Loucy (cell line): ENCODE measurements around the gene B4GALT1.
A peak's percentile ranks its signal among the peaks of the same experiment; 100 is the strongest.

Source experiments
- H2AFZ ChIP-seq: fragments of 200-600 bp; sonication (generic); 2 replicates; pipeline ENCODE4 v1.6.0; 2016; ENCODE audit warnings: antibody characterized with exemption, mild to moderate bottlenecking, low read length, moderate library complexity
- H3F3A ChIP-seq: fragments of 200-600 bp; 2 replicates; pipeline ENCODE4 v1.6.0; 2016; ENCODE audit warnings: antibody characterized with exemption, low read depth, mild to moderate bottlenecking
- H3K27me3 ChIP-seq: fragments of 200-600 bp; sonication (generic); 2 replicates; pipeline ENCODE4 v1.6.1; 2014; ENCODE audit warnings: low read length, mild to moderate bottlenecking; ENCODE audit not compliant: insufficient read depth, poor library complexity, severe bottlenecking
- H3K36me3 ChIP-seq: fragments of 200-600 bp; sonication (generic); 2 replicates; pipeline ENCODE4 v1.6.1; 2016; ENCODE audit warnings: low read length; ENCODE audit not compliant: insufficient read depth
- H3K4me1 ChIP-seq: fragments of 200-600 bp; sonication (generic); 2 replicates; pipeline ENCODE4 v1.5.1; 2014; ENCODE audit warnings: low read length, mild to moderate bottlenecking; ENCODE audit not compliant: insufficient read depth, poor library complexity, severe bottlenecking
- H3K4me2 ChIP-seq: fragments of 200-600 bp; sonication (generic); 2 replicates; pipeline ENCODE4 v1.6.0; 2014; ENCODE audit warnings: antibody characterized with exemption, low read length, low read depth, mild to moderate bottlenecking; ENCODE audit not compliant: poor library complexity, severe bottlenecking
- H3K4me3 ChIP-seq: fragments of 200-600 bp; sonication (generic); 2 replicates; pipeline ENCODE4 v1.5.1; 2014; ENCODE audit warnings: low read length, mild to moderate bottlenecking, mixed read lengths; ENCODE audit not compliant: poor library complexity, severe bottlenecking
- H3K79me2 ChIP-seq: fragments of 200-600 bp; sonication (generic); 2 replicates; pipeline ENCODE4 v1.6.1; 2014; ENCODE audit warnings: low read length; ENCODE audit not compliant: insufficient read depth
- H3K9ac ChIP-seq: fragments of 200-600 bp; sonication (generic); 2 replicates; pipeline ENCODE4 v1.6.0; 2014; ENCODE audit warnings: mild to moderate bottlenecking, low read depth, low read length, moderate library complexity; ENCODE audit not compliant: poor library complexity, severe bottlenecking
- H3K9me2 ChIP-seq: fragments of 200-600 bp; sonication (generic); replicated peaks from 2 replicates; pipeline ENCODE4 v1.6.1; 2016; ENCODE audit warnings: low read depth, low read length, mixed read lengths
- H3K9me3 ChIP-seq: fragments of 200-600 bp; sonication (generic); 2 replicates; pipeline ENCODE4 v1.6.1; 2014; ENCODE audit warnings: mild to moderate bottlenecking, antibody characterized with exemption, low read length, low read depth; ENCODE audit not compliant: insufficient read depth
- H4K20me1 ChIP-seq: fragments of 200-600 bp; sonication (generic); 2 replicates; pipeline ENCODE4 v1.6.0; 2014; ENCODE audit warnings: antibody characterized with exemption, low read length, mild to moderate bottlenecking; ENCODE audit not compliant: insufficient read depth, poor library complexity, severe bottlenecking
- EZH2phosphoT487 ChIP-seq: fragments of 200-600 bp; IDR thresholded peaks from 2 replicates; pipeline ENCODE4 v1.6.1; 2018; ENCODE audit warnings: antibody characterized with exemption, mild to moderate bottlenecking, moderate library complexity, borderline replicate concordance
- TF ChIP-seq, protein P1 (sequence below): fragments of 200-600 bp; sonication (generic); conservative IDR thresholded peaks from 2 replicates; pipeline ENCODE4 v1.5.1; 2014; ENCODE audit warnings: mild to moderate bottlenecking, antibody characterized with exemption, low read length

The B4GALT1 gene

DNA sequence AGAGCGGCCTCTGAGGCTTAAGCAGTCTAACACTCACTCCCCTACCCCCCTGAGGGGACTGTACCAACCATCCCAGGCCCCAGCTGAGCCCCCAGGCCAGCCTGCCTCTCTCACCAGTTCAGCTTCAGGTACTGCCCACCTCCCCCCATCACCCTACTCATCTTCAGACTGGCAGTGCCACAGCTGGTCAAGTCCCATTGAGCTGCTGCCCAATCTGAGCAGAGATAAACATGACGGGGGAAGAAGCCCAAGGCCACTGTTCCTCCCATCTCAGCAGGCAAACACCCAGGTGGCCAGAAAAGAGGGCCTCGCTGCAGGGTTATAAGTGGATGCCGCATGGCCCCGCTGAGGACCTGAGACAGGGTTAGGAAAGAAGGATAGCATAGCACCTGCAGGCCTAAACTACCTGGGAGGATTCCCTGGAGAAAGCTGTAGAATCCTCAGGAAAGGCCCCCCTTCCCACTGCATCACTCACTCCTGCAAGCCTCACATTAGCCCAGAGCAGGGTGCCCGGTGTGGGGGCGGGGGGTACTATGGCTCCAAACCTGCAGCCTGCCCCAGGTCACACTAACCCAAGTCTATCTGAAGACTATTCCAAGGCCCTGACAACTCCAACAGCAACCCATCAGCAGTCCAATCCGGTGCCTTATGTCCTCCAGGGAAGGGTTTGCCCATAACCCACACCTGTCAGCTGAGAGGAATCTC is 3.6 kb downstream of the B4GALT1 start:
- no peak for TF ChIP-seq EZH2phosphoT487
- TF ChIP-seq, protein P1, sequence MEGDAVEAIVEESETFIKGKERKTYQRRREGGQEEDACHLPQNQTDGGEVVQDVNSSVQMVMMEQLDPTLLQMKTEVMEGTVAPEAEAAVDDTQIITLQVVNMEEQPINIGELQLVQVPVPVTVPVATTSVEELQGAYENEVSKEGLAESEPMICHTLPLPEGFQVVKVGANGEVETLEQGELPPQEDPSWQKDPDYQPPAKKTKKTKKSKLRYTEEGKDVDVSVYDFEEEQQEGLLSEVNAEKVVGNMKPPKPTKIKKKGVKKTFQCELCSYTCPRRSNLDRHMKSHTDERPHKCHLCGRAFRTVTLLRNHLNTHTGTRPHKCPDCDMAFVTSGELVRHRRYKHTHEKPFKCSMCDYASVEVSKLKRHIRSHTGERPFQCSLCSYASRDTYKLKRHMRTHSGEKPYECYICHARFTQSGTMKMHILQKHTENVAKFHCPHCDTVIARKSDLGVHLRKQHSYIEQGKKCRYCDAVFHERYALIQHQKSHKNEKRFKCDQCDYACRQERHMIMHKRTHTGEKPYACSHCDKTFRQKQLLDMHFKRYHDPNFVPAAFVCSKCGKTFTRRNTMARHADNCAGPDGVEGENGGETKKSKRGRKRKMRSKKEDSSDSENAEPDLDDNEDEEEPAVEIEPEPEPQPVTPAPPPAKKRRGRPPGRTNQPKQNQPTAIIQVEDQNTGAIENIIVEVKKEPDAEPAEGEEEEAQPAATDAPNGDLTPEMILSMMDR: no peak
- H3K4me2 ChIP-seq: peak overlapping the region; percentile 99
- peak overlapping the region; percentile 56 for H3K4me3 ChIP-seq
- no peak overlapping the region for H2AFZ ChIP-seq
- H3K9ac ChIP-seq: peak overlapping the region; percentile 47
- H3K9me3 ChIP-seq: no peaks in the 10 kb centered on the region
- no peaks in the 10 kb centered on the region for H3K36me3 ChIP-seq
- H3K27me3 ChIP-seq: no peaks in the 10 kb centered on the region
- peaks cover 19% of the 10 kb centered on the region for H4K20me1 ChIP-seq
- H3K79me2 ChIP-seq: peaks cover 80% of the 10 kb centered on the region
- no peaks in the 10 kb centered on the region for H3F3A ChIP-seq
- no peaks in the 10 kb centered on the region for H3K9me2 ChIP-seq
- peaks cover 85% of the 10 kb centered on the region for H3K4me1 ChIP-seq

DNA sequence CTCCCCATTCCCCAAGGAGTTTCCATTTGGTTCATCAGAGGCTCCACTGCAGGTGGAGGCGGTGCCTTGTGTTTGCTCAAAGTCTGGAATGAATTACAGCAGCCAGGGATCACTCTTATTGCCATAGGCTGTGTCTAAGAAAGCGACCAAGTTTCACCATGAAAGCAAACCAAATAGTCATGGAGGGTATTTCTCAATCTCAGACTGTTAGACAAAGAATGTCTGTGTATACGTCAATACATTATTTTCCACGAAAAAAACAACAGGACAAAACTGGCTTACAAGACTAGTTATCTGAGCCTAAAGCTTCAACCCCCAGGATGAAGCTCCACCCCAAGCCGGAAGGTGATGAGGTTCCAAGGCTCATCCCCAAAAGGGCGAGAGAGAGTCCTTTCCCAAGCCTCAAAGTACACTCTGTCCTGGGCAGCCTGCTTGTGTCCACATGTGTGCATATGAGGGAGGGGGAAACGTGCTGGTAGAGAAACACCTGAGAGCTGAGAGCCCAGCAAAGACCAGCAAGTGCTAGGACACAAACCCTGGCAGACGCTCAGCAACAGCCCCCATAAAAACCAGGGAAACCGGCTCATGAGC is 4.3 kb downstream of the B4GALT1 start:
- Histone ChIP-seq H3K4me1 (peaks cover 85% of the 10 kb centered on the region), H3F3A (no peaks in the 10 kb centered on the region), H3K27me3 (no peaks in the 10 kb centered on the region), H3K9ac (peak overlapping the region; percentile 47), H4K20me1 (peaks cover 19% of the 10 kb centered on the region), H3K4me2 (peak overlapping the region; percentile 99), H3K9me3 (no peaks in the 10 kb centered on the region), H3K79me2 (peaks cover 86% of the 10 kb centered on the region), H3K9me2 (no peaks in the 10 kb centered on the region), H2AFZ (no peak overlapping the region), H3K36me3 (no peaks in the 10 kb centered on the region), H3K4me3 (peak overlapping the region; percentile 56)
- TF ChIP-seq, protein P1: no peak
- TF ChIP-seq EZH2phosphoT487: no peak

DNA sequence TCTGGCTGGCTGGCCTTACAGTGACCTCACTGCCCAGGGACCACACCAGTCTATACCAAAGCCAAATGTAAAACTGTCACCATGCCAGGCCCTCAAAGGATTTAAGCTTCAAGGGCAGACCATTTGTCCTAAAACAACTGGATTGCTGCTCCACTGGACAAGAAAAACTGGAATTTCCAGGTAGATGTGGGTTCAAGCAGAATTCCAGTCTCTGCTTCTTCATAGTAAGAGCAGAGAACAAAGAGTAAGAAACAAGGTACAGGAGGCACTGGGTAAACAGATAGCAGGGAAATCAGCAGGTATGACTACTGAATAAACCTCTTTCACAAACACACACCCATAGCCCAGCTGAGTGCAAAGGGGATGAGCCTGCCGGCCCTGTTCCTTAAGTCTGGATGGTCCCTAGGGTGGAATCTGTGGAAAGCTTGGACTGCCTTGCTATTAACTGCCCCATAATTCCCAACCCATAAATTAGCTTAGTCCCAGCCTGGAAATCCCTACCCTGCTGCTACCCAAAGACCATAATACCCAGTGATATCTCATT is 5.5 kb downstream of the B4GALT1 start:
- H3K79me2 ChIP-seq: peaks cover 95% of the 10 kb centered on the region
- peak overlapping the region; percentile 56 for H3K4me3 ChIP-seq
- H4K20me1 ChIP-seq: peaks cover 18% of the 10 kb centered on the region
- H3K9me2 ChIP-seq: no peaks in the 10 kb centered on the region
- H3K4me1 ChIP-seq: peaks cover 95% of the 10 kb centered on the region
- H3K9me3 ChIP-seq: no peaks in the 10 kb centered on the region
- no peaks in the 10 kb centered on the region for H3K36me3 ChIP-seq
- peak overlapping the region; percentile 99 for H3K4me2 ChIP-seq
- H3F3A ChIP-seq: no peaks in the 10 kb centered on the region
- peak overlapping the region; percentile 29 for H3K9ac ChIP-seq
- no peaks in the 10 kb centered on the region for H3K27me3 ChIP-seq
- H2AFZ ChIP-seq: no peak overlapping the region
- TF ChIP-seq EZH2phosphoT487: no peak
- TF ChIP-seq, protein P1: no peak
